ENCODE measurements around the gene PODXL2. TPM values are rescaled to one million over a fixed set of nuclear protein-coding genes. Genes with fewer than 3 reads are reported as not detected.

PODXL2 gene
- polyA plus RNA-seq, 1 experiment: 3.4 TPM

DNA sequence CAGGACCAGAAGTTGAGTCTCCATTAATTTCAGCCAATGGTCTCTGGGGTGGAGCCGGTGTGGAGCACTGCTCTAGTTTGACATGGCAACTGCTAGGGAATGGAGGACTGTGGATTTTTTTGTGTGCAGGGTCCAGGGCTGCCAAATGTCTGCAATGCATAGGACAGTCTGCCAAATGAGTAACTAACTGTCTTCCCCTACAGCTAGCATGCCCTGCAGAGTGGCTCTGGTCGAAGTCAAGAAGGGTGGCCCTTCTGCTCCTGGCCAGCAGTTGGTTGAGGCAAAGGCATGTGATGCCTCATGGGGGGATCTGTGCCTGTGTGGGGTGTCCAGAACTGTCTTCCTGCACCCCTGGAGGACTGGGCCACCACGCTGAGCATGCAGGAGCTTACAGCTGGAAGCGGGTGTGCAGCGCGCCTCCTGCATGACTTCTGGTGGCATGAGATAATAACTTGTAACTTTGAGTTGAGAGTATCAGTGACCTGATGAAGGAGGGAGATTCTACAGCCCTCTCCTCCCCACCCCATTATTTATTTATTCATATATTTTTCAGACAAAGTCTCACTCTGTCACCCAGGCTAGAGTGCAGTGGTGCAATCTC is 43.1 kb upstream of the PODXL2 start:
- Histone ChIP-seq H3K27me3 (ENCODE audit: control insufficient read depth, insufficient read depth, low read length) (no peaks in the 10 kb centered on the region), H3K36me3 (ENCODE audit: control insufficient read depth, insufficient read depth, low read length) (peaks cover 8% of the 10 kb centered on the region), H3K4me3 (ENCODE audit: low read depth, low read length) (no peak overlapping the region)
- no peak for DNase-seq (ENCODE audit: low read depth)
- CTCF ChIA-PET: interaction anchor here (1.1 to 4.7 kb wide), 2 partner anchors 11 to 385 kb away, joined by 3 to 40 read pairs; no protein-coding TSS in a partner anchor
- POLR2A ChIA-PET: no interaction called here
- TF ChIP-seq CTCF (IDR thresholded peaks at IDR 0.05; ENCODE audit: insufficient read depth, low read depth, low read length): no peak

- Histone ChIP-seq H3K36me3 (ENCODE audit: control insufficient read depth, insufficient read depth, low read length) (peaks cover 5% of the 10 kb centered on the region; the same call in 1 of the 2 replicates), H3K4me3 (ENCODE audit: low read depth, low read length) (no peak overlapping the region), H3K27me3 (ENCODE audit: control insufficient read depth, insufficient read depth, low read length) (no peaks in the 10 kb centered on the region)
- POLR2A ChIA-PET: interaction anchor here (0.6 kb wide), 1 partner anchor 109 kb away, joined by 3 read pairs; no protein-coding TSS in a partner anchor
- CTCF ChIA-PET: interaction anchor here (4.7 kb wide), 1 partner anchor 13 kb away, joined by 40 read pairs; no protein-coding TSS in a partner anchor
- DNase-seq (ENCODE audit: low read depth): no peak
- TF ChIP-seq CTCF (IDR thresholded peaks at IDR 0.05; ENCODE audit: insufficient read depth, low read depth, low read length): no peak
Observed at GRCh38 chr3:127587876-127588275, 41.1 kb upstream of the PODXL2 start.

- ChIA-PET POLR2A (no interaction called here), CTCF (interaction anchor here (0.9 to 4.7 kb wide), 2 partner anchors 14 to 23 kb away, joined by 3 to 40 read pairs; no protein-coding TSS in a partner anchor)
- DNase-seq (ENCODE audit: low read depth): peak; percentile 47
- H3K36me3 ChIP-seq (ENCODE audit: control insufficient read depth, insufficient read depth, low read length): peaks cover 4% of the 10 kb centered on the region; the same call in 1 of the 2 replicates
- H3K27me3 ChIP-seq (ENCODE audit: control insufficient read depth, insufficient read depth, low read length): no peaks in the 10 kb centered on the region
- peak overlapping the region; percentile 72 for H3K4me3 ChIP-seq (ENCODE audit: low read depth, low read length)
- no peak for TF ChIP-seq CTCF (IDR thresholded peaks at IDR 0.05; ENCODE audit: insufficient read depth, low read depth, low read length)
Observed at GRCh38 chr3:127588806-127589577, 40.0 kb upstream of the PODXL2 start.

GRCh38 chr3:127589600-127590281 is 39.2 kb upstream of the PODXL2 start:
- no peak for DNase-seq (ENCODE audit: low read depth)
- Histone ChIP-seq H3K36me3 (ENCODE audit: control insufficient read depth, insufficient read depth, low read length) (peaks cover 3% of the 10 kb centered on the region; the same call in 1 of the 2 replicates), H3K27me3 (ENCODE audit: control insufficient read depth, insufficient read depth, low read length) (no peaks in the 10 kb centered on the region), H3K4me3 (ENCODE audit: low read depth, low read length) (peak overlapping the region; percentile 72)
- no peak for TF ChIP-seq CTCF (IDR thresholded peaks at IDR 0.05; ENCODE audit: insufficient read depth, low read depth, low read length)
- CTCF ChIA-PET: interaction anchor here (0.9 to 1.6 kb wide), 3 partner anchors 10 to 24 kb away, joined by 3 to 5 read pairs (median 3); no protein-coding TSS in a partner anchor
- POLR2A ChIA-PET: no interaction called here

DNA sequence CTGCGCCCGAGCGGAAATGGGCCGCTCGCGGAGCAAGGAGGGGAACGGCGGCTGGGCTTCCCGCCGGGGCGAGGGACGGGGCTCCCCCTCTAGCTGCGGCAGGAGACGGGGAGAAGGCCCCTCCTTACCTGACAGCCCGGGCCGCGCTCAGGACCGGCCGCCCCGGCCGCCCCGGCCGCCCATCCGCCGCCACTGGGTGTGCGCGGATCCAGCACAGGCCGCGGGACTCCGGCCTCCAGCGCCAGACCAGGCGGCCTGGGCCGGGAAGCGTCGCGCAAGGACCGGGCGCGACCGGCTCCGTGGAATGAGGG is 38.7 kb upstream of the PODXL2 start:
- ChIA-PET POLR2A (no interaction called here), CTCF (interaction anchor here (1.1 to 1.6 kb wide), 2 partner anchors 9 to 15 kb away, joined by 3 to 5 read pairs; no protein-coding TSS in a partner anchor)
- TF ChIP-seq CTCF (IDR thresholded peaks at IDR 0.05; ENCODE audit: insufficient read depth, low read depth, low read length): no peak
- DNase-seq (ENCODE audit: low read depth): no peak
- Histone ChIP-seq H3K27me3 (ENCODE audit: control insufficient read depth, insufficient read depth, low read length) (no peaks in the 10 kb centered on the region), H3K36me3 (ENCODE audit: control insufficient read depth, insufficient read depth, low read length) (peaks cover 3% of the 10 kb centered on the region; the same call in 1 of the 2 replicates), H3K4me3 (ENCODE audit: low read depth, low read length) (peak overlapping the region; percentile 72)
